ENCODE data around the gene ING5.

Gene ING5

GRCh38 chr2:241763551-241764274 is 61.9 kb downstream of the ING5 start:
- DNase-seq: no peak

GRCh38 chr2:241764275-241765241 is 62.7 kb downstream of the ING5 start:
- no peak for DNase-seq

GRCh38 chr2:241767464-241768250 is 65.8 kb downstream of the ING5 start:
- no peak for DNase-seq

GRCh38 chr2:241768251-241768711 is 66.4 kb downstream of the ING5 start:
- DNase-seq: no peak

GRCh38 chr2:241768850-241769249 is 67.0 kb downstream of the ING5 start:
- DNase-seq: no peak

- no peak for DNase-seq
Observed at GRCh38 chr2:241769819-241770184, 68.0 kb downstream of the ING5 start.

DNA sequence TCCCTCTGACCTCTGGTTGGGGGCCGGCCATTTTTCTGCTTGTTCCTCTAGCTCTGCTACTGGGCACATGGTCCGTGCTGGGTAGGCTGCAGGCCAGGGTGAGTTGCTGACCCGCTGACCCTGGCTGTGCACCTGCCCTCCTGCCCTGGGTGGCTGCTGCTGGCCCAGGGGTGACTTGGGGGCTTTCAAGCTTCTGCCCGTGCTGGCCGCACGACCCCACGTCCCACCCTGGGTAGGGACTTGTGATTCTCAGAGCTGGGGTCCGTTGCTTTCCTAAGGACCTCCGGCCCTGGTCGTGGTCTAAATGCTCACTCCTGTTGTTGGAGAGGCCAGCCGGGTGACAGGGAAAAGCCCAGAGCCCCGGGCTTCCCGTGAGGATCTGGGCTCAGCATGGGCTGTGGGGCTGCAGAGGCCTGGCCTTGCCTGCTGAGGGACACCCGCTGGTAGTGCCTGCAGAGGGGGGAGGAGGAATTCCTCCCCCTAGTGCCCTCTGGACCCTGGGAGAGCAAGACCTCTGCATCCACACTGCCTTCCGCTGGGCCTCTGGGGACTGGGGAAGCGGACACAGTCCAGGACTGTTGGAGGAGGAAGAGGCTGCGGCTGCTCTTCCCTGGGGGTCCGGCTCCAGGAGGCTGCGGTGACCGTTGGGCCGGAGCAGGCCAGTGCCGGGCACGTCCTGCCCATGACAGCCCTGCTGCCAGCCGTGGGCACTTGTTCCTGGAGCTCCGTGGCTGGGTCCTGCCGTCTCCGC is 68.5 kb downstream of the ING5 start:
- no peak for DNase-seq

DNA sequence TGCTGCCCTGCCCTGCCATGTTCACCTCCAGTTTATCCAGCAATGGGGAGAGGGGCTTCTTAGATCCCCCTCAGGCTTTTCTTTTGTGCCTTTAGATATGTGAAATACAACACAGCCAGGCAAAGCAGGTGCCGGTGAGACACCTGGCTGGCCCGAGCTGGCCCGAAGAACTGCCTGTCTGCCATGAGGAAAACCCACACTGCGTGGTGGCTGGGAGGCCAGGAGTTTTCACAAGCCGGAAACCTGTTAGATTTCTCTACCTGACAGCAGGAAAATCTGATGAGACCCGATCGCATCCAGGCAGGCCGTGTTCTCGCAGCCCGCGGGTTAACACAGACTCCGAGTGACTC is 69.1 kb downstream of the ING5 start:
- DNase-seq: no peak

- DNase-seq: peak; percentile 45
Observed at GRCh38 chr2:241771286-241772062, 69.6 kb downstream of the ING5 start.

GRCh38 chr2:241772063-241772499 is 70.2 kb downstream of the ING5 start:
- DNase-seq: no peak

DNA sequence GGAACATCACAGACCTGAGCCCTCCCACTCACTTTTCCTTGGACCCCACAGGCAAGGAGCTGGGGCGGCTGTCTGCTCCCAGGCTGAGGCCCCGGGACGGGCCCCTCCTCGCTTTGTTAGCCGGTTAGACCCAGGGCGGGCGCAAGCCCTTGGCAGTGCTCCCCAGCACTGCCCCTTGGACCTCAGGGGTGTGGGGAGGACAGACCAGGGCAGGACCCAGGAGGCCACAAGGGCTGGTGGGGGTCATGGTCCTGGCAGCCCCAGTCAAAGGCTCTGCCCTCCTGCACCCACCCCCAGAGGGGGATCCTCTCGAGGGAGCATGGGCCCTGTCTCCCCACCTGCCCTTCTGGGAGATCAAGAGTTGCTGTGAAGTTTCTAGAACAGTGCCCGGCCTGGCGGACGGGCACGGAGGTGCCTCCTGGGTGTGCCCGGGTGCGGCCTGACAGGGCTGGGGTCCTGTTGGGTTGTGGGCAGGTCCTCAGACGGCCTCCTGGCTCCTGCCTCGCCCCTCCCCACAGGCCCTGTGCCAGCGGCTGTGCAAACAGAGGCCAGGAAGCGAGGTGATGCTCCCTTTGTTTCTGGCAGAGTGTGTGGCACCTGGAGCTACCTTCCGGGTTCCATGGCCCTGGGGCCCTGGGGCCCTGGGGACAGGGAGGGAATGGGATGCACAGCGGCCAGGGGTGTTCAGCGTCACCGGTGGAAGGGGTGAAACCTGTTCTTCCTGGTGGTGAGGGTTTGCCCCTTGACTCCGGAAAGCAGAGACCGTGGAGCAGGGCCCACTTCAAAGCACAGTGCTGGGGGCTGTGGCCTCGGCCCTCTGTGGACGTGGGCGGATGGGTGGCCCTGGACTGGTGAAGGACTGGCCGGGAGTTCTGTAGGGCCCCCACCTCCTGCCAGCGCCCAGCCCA is 71.9 kb downstream of the ING5 start:
- DNase-seq: no peak

DNA sequence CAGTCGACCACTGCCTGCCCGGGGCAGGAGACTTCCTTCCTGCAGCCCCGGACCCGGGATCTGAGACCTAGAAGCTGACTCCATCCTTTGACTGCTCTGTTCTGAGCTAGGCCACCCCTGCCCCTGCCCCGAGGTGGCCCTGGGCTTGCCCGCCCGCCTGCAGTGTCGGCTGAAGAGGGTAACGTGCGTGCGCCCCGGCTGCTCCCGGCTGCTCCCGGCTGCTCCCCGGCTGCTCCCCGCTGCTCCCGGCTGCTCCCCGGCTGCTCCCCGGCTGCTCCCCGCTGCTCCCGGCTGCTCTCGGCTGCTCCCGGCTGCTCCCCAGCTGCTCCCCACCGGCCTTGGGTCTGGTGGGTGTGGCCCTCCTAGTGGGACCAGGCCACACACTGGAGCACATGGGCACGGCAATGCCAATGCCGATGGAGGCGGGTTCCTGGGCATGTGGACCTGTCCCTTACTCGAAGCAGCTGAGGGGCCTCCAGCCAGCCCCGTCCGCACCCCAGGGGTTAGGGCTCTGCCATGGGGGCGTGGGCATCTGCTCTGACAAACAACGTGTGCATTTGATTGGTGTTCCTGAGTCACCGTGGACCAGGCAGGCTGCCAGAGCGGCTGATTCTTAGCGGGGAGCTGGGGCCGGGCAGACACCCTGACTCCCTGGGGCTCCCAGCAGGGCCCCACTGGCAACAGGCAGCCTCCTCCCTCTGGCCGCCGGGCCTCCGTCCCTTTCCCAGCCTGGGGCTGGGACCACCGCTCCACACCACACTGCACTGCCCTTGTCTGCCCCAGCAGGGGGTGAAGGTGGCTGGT is 72.8 kb downstream of the ING5 start:
- DNase-seq: peak; percentile 86

- no peak for DNase-seq
Observed at GRCh38 chr2:241775223-241776177, 73.7 kb downstream of the ING5 start.

GRCh38 chr2:241776336-241777169 is 74.7 kb downstream of the ING5 start, which contains the start of gene GAL3ST2:
GAL3ST2 (plus strand) TSS chr2:241776822; CDS start chr2:241776956, 134 bp downstream.
- no peak for DNase-seq

DNA sequence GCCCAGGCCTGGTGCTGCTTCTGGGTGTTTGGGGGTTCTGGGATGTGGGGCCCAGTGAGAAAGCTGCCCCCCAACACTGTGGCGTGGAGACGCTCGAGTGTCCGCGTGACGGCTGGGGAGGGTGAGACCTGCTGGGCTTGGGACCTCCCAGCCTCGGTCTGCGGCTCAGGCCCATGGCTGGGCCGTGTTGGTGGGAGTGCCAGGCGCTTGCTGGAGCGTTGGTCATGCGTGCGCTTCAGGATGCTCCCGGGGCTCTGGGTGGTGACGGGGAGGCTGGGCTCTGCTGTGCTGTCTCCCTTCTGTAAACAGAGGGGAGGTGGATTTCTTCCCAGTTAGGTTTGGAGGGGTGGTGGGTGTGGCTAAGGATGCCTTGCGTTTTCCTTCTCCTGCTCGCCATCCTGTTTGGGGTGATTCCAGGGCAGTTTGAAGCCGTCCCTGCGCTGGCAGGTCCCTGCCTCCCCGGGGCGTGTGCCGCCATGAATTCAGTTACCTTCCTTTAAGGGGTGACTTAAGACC is 75.4 kb downstream of the ING5 start:
- no peak for DNase-seq

DNA sequence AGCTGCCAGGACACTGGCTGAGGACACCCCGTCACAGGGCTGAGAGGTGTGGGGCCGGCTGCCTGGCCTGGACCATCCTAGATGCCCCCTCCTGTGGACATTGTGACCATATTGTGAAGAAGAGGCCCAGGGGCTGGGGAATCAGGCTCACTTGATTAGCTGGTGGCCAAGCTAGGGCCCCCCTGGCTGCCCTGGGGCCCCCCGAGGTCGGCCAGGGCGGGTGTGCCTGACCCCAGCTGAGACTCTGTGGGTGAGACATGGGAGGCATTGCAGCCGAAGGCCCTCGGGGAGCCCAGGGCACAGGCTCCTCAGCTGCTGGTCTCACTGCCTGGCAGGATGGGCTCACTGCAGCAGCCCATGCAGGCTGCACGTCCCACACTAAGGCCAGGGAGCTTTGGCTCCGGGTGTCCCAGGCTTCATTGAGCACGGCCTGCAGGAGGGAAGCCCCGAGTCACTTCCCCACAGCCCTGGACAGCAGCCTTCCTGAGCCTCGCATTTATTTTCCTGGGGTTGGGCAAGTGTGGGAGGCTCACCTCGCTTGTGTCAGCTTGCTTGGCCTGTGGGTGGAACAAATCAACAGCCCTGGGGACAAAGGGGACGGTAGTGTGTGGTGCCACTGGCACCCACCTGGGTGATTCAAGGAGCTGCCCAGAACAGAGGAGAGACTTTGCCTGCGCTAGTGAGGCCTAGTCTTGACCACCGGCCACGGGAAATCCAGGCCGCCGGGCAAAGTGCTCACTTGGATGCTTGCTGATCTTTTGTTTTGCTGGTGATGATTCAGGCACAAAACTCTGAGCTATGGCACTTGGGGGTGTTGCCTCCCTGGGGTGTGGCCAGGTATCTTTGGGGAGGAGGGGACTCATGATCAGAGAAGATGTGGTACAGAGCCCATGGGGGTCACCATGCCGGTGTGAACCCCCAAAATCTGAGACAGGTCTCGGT is 76.1 kb downstream of the ING5 start:
- no peak for DNase-seq

Measured in fibroblast of skin of right biceps (primary cell).